Peyer's patch (tissue), 4 donors: ENCODE measurements around the gene GLIPR1L2.

ENCODE experiments used
- CTCF ChIP-seq, 6 experiments: fragments of 450-650 bp in 4 of 6; fragments of 200-600 bp in 2 of 6; sonication (generic) in 1 of 6; IDR thresholded peaks; one replicate each; pipeline ENCODE4 v1.5.1; 2017 to 2019; ENCODE audit warnings: antibody characterized with exemption in 6 of 6, mild to moderate bottlenecking in 3 of 6, moderate library complexity in 1 of 6
- POLR2A ChIP-seq, 2 donors: fragments of 450-650 bp; IDR thresholded peaks; one replicate each; pipeline ENCODE4 v1.5.1; 2017; ENCODE audit warnings: antibody characterized with exemption in 2 of 2, mild to moderate bottlenecking in 2 of 2, moderate library complexity in 2 of 2

- TF ChIP-seq CTCF (IDR thresholded peaks at IDR 0.05) (no peak), POLR2A (IDR thresholded peaks at IDR 0.05) (no peak)
Measured at GRCh38 chr12:75378354-75378753, 12.5 kb upstream of the GLIPR1L2 start.
